Mesodermal cell (in vitro differentiated cells): ENCODE measurements around the gene SPAG4.
A peak's percentile ranks its signal among the peaks of the same experiment; 100 is the strongest.

Experiments
- H3K27ac ChIP-seq: 2 replicates; pipeline ENCODE4 v1.7.0; 2013; ENCODE audit warnings: mild to moderate bottlenecking, low read depth, low read length, moderate library complexity; ENCODE audit not compliant: severe bottlenecking
- H3K36me3 ChIP-seq: 2 replicates; pipeline ENCODE4 v1.7.1; 2013; ENCODE audit warnings: mild to moderate bottlenecking, low read length, moderate library complexity; ENCODE audit not compliant: control insufficient read depth, insufficient read depth
- H3K4me1 ChIP-seq: one replicate; pipeline ENCODE4 v1.7.1; 2013; ENCODE audit warnings: mild to moderate bottlenecking, low read length; ENCODE audit not compliant: insufficient read depth, control insufficient read depth, poor library complexity, severe bottlenecking
- H3K4me3 ChIP-seq: 2 replicates; pipeline ENCODE4 v1.7.0; 2013; ENCODE audit warnings: low read length, control low read depth, mild to moderate bottlenecking; ENCODE audit not compliant: insufficient read depth, poor library complexity, severe bottlenecking; ENCODE audit errors: extremely low read depth
- H3K9me3 ChIP-seq: 2 replicates; pipeline ENCODE4 v1.7.1; 2013; ENCODE audit warnings: mild to moderate bottlenecking, low read length, moderate library complexity; ENCODE audit not compliant: control insufficient read depth
- WGBS, 2 experiments: methylation state at CpG; one replicate each; pipeline ENCODE4 v1.1.5; 2013; ENCODE audit warnings: missing lambda C conversion rate in 2 of 2; ENCODE audit not compliant: insufficient coverage in 2 of 2; 5-methylcytosine and 5-hydroxymethylcytosine counted together

Gene SPAG4

DNA sequence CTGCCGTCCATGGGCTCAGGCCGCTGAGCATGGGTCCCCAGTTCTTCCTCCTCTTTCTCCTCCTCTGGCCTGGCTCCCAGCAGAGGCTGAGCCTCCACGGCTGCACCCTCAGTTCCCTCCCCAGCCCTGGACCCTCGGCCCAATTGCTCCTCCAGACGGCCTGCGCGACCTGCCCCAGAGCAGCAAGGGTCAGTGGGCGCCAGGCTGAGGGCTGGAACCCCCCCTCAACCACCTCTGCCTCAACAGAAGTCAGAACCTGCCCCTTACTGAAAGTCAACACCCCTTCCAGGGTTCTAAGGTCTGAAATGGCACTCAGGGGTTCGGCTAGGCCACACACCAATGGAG, 15.9 kb upstream of the SPAG4 start:
- H3K36me3 ChIP-seq: no peaks in the 10 kb centered on the region
- H3K4me1 ChIP-seq: no peaks in the 10 kb centered on the region
- 86 to 97% methylated on average over 2 to 8 of the region's 9 CpGs for WGBS, 2 experiments
- no peak overlapping the region for H3K27ac ChIP-seq
- H3K4me3 ChIP-seq: no peak overlapping the region
- no peaks in the 10 kb centered on the region for H3K9me3 ChIP-seq

DNA sequence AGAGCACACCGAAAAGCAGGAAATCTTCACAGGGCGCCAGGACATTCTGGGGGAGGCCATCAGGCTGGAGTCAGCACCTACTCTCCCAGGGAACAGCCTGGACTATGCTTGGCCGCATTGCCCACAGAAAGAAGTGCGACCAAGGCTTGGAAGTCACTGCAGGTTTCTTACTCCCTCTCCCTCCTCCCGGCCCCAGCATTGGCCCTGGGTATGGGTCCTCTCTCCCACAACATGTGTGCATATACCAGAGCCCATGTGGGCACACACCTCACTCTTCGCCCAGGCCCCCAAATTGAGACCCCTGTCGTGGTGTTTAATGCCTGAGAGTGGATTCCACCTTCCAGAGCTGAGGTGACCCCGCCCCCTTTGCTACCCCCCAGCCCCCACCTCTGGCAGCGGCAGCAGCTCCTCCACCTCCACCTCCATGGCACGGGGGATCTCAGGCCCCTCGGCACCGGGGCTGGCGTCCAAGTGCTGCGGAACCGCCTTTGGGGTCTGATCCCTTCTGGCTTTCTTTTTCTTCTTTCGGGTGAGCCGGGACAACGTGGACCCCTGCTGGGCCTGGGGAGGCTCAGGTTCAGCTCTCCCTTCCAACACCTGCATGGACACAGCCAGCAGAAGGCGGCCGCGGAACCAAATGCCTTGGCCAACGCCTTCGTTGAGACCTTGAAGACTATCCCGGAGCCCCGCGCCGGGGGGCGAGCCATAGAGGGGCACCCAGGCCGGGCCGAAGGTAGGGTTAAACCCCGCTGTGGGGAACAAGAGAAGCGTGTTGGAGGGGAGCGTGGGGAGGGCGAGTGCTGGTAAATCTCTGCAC, 15.2 kb upstream of the SPAG4 start:
- Histone ChIP-seq H3K4me3 (peak overlapping the region; percentile 39), H3K4me1 (no peaks in the 10 kb centered on the region), H3K9me3 (no peaks in the 10 kb centered on the region), H3K27ac (no peak overlapping the region), H3K36me3 (no peaks in the 10 kb centered on the region)
- 47 to 48% methylated on average over 21 to 24 of the region's 34 CpGs for WGBS, 2 experiments

DNA sequence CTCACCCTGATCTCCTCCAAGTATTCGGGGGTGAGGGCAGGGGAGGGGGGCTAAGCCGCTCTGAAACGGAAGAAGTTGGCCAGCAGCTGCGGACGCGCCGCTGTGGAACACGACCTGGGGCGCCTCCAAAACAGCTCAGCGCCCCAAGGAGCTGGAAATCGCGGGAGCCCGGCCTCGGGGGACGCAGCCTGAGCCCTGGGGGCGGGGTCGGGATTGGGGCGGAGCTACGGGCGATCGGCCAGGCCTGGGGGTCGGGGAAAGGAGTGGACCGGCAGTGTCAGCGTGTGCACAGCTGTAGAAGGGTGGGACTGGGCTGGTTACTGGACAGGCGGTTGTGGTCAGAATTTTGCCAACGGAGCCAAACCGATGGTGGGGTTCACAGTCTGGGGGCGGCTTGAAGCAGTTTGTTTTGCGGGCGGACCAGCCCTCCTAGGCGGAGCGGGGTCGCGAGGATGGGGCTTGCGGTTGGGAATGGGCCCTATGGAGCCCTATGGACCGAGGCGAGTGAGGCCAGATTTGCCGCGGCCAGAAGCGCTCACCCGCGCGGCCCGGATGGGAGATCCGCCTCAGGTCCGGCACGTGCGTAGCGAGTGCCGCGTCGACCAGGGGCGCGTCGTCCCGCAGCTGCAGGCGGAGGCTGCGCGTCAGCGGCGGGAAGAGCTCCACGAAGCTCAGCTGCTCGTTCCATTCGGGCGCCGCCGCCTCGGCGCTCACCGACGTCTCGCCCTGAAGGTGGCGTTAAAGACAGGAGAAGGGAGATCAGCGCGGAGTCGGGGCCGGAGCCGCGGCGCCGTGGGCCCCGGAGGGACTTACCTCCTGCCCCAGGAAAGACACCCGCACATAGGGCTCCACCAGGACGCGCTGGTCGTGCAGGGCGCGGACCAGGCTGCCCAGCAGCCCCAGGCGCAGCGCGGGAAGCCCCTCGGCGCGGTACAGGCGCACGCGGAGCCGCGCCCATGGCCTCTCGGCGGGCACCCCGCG, 14.3 kb upstream of the SPAG4 start:
- Histone ChIP-seq H3K4me3 (peak overlapping the region; percentile 39), H3K27ac (no peak overlapping the region), H3K36me3 (no peaks in the 10 kb centered on the region), H3K9me3 (no peaks in the 10 kb centered on the region), H3K4me1 (no peaks in the 10 kb centered on the region)
- WGBS, 2 experiments: 1 to 3% methylated on average over 74 to 86 of the region's 103 CpGs

DNA sequence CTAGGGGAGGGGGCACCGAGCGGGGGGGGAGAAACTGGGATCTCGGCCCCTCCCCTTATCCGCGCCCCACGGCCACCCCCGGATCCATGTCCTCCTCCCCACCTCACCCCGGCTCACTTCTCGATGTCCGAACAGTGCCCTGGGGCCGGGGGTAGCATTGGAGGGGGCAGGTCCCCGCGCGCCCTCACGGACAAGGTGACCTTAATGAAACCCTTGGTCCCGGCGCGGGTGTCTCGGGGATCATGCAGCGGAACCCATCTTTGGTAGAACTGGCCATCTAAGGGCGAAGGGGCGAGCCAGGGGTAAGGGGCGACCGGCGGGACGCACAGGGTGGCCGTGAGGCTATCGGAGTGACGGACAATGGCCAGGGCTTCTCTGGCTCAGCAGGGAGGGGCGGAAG, 13.6 kb upstream of the SPAG4 start:
- Histone ChIP-seq H3K4me1 (no peaks in the 10 kb centered on the region), H3K9me3 (no peaks in the 10 kb centered on the region), H3K4me3 (peak overlapping the region; percentile 39), H3K36me3 (no peaks in the 10 kb centered on the region), H3K27ac (no peak overlapping the region)
- WGBS, 2 experiments: 73 to 93% methylated on average over 20 to 23 of the region's 30 CpGs

DNA sequence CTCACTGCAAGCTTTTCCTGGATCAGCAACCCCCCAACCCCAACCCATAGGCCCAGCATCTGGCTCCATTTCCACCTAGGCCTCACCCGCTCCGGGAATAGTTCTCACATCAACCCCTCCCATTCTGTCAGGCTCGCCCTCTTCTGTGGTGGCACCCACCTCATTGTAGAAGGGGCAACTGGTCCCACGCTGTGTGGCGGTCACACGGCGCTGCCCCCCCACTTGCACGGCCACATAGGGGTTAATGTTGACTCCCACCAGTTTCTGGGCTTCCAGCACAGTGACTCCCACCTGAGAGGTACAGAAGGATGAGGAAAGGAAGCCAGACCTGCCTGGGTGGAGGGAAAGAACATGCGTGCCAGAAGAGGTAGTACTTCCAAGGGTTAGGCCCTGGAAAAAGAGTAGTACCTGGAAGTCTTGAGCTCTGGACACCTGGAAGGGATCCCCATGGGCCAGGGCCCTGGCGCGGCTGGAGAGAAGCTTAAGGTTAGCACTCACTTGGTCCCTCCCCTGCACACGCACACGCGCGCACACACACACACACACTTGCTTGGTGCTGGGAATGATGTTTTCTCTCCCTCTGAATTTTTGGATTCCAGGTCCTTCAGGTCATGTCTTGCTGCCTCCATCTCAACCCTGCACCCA, 12.7 kb upstream of the SPAG4 start:
- no peaks in the 10 kb centered on the region for H3K36me3 ChIP-seq
- H3K27ac ChIP-seq: no peak overlapping the region
- no peaks in the 10 kb centered on the region for H3K4me1 ChIP-seq
- no peak overlapping the region for H3K4me3 ChIP-seq
- H3K9me3 ChIP-seq: no peaks in the 10 kb centered on the region
- 91 to 99% methylated on average over 13 to 15 of the region's 15 CpGs for WGBS, 2 experiments

DNA sequence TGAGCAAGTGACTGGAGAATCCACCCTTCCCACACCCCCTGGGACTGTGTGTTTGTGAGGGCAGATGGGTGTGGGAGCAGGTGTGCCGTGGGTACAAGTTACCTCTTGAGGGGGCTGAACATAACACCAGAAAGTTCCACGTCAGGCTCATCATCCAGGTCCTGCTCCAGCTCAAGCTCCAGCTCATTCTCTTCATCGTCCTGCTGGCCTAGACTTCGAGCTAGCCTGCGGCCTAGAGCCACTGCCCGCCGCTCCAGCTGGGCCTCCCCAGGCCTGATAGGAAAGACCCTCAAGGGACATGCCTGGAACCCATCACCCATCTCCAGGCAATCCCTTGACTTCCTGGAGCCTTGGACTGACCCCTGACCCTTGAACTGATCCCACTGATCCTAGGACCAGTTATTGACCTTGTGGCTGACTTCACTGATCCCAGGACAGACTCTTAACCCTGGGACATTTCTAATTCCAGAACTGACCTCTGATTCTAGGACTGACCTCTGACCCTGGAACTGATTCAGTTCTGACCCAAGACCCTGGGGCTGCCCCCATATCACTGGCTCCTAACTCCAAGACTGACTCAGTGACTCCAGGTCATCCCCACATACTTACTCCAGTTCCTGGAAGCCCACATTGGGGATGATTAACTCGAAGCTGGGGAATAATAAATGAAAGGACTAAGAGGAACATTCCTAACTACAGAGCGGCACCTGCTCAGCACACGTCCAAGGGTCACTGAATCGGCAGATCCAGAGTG, 11.8 kb upstream of the SPAG4 start:
- Histone ChIP-seq H3K9me3 (no peaks in the 10 kb centered on the region), H3K4me3 (no peak overlapping the region), H3K27ac (no peak overlapping the region), H3K4me1 (no peaks in the 10 kb centered on the region), H3K36me3 (no peaks in the 10 kb centered on the region)
- WGBS, 2 experiments: 88 to 90% methylated on average over 9 of the region's 11 CpGs

GRCh38 chr20:35604449-35604747, 11.2 kb upstream of the SPAG4 start:
- 56 to 65% methylated on average over 3 of the region's 4 CpGs for WGBS, 2 experiments

GRCh38 chr20:35606127-35606526, 9.5 kb upstream of the SPAG4 start:
- Histone ChIP-seq H3K4me3 (no peak overlapping the region), H3K4me1 (no peaks in the 10 kb centered on the region), H3K27ac (no peak overlapping the region), H3K9me3 (no peaks in the 10 kb centered on the region), H3K36me3 (no peaks in the 10 kb centered on the region)
- 77 to 89% methylated on average over 3 of the region's 4 CpGs for WGBS, 2 experiments

More at GRCh38 chr20:35604449-35604747, 11.2 kb upstream of the SPAG4 start:
- H3K4me1 ChIP-seq: no peaks in the 10 kb centered on the region
- H3K9me3 ChIP-seq: no peaks in the 10 kb centered on the region
- no peak overlapping the region for H3K27ac ChIP-seq
- H3K36me3 ChIP-seq: no peaks in the 10 kb centered on the region
- H3K4me3 ChIP-seq: no peak overlapping the region

- no peaks in the 10 kb centered on the region for H3K4me1 ChIP-seq
- H3K36me3 ChIP-seq: no peaks in the 10 kb centered on the region
- H3K27ac ChIP-seq: no peak overlapping the region
- no peak overlapping the region for H3K4me3 ChIP-seq
- no peaks in the 10 kb centered on the region for H3K9me3 ChIP-seq
- 90 to 91% methylated on average over 10 to 11 of the region's 14 CpGs for WGBS, 2 experiments
Measured at GRCh38 chr20:35607003-35607735, 8.5 kb upstream of the SPAG4 start.
